GM12865 (cell line): Measurements from ENCODE around the gene MDM4.

Experiments
- DNase-seq: peaks from one replicate; pipeline ENCODE4 v3.0.0; 2010; ENCODE audit warnings: low read depth
- H3K4me3 ChIP-seq: 2 replicates; pipeline ENCODE4 v1.5.1; 2011; ENCODE audit warnings: mild to moderate bottlenecking, low read depth, low read length, control low read depth
- CTCF ChIP-seq: IDR thresholded peaks from 2 replicates; pipeline ENCODE4 v1.5.1; 2011; ENCODE audit warnings: low read length, control low read depth, low read depth, inconsistent platforms; ENCODE audit not compliant: insufficient read depth; ENCODE audit errors: missing control alignments

MDM4 gene

GRCh38 chr1:204530932-204531331 lies 14.7 kb downstream of the MDM4 start:
- DNase-seq, result peak; percentile 75
- H3K4me3 ChIP-seq, result no peak overlapping the region
- no peak for TF ChIP-seq CTCF

- no peak for TF ChIP-seq CTCF
- no peak overlapping the region for H3K4me3 ChIP-seq
- no peak for DNase-seq
Measured at GRCh38 chr1:204532832-204533231, 16.6 kb downstream of the MDM4 start.

- H3K4me3 ChIP-seq, result no peak overlapping the region
- no peak for TF ChIP-seq CTCF
- no peak for DNase-seq
Measured at GRCh38 chr1:204541626-204542025, 25.4 kb downstream of the MDM4 start.

- TF ChIP-seq CTCF, result no peak
- peak; percentile 59 for DNase-seq
- H3K4me3 ChIP-seq, result no peak overlapping the region
Measured at GRCh38 chr1:204544321-204544720, 28.1 kb downstream of the MDM4 start.

- DNase-seq, result no peak
- peak overlapping the region; percentile 23; the same call in 1 of the 2 replicates for H3K4me3 ChIP-seq
- TF ChIP-seq CTCF, result no peak
Measured at GRCh38 chr1:204545202-204545601, 29.0 kb downstream of the MDM4 start.

GRCh38 chr1:204545881-204546280 lies 29.7 kb downstream of the MDM4 start:
- no peak for TF ChIP-seq CTCF
- peak overlapping the region; percentile 23; the same call in 1 of the 2 replicates for H3K4me3 ChIP-seq

GRCh38 chr1:204548265-204548664 lies 32.1 kb downstream of the MDM4 start:
- no peak for DNase-seq
- TF ChIP-seq CTCF, result no peak
- H3K4me3 ChIP-seq, result no peak overlapping the region

More at GRCh38 chr1:204545881-204546280, 29.7 kb downstream of the MDM4 start:
- no peak for DNase-seq
